Lower leg skin (tissue), 3 donors: ENCODE results near the gene SMAD6.

Source experiments
- CTCF ChIP-seq, 3 donors: fragments of 450-650 bp; IDR thresholded peaks; one replicate each; pipeline ENCODE4 v1.5.1; 2016; ENCODE audit warnings: antibody characterized with exemption in 3 of 3, mild to moderate bottlenecking in 3 of 3, moderate library complexity in 2 of 3
- POLR2A ChIP-seq, 2 donors: fragments of 450-650 bp; IDR thresholded peaks; one replicate each; pipeline ENCODE4 v1.6.1; 2016 to 2017; ENCODE audit warnings: antibody characterized with exemption in 2 of 2, mild to moderate bottlenecking in 1 of 2, moderate library complexity in 1 of 2

GRCh38 chr15:66786222-66786621, 84.2 kb downstream of the SMAD6 start:
- TF ChIP-seq CTCF (IDR thresholded peaks at IDR 0.05) (no peak), POLR2A (IDR thresholded peaks at IDR 0.05) (no peak)
